HepG2 (cell line): ENCODE results near the gene C1GALT1C1. TPM values are rescaled to one million over a fixed set of nuclear protein-coding genes. Genes with fewer than 3 reads are reported as not detected.

ENCODE experiments used
- EP300 ChIP-seq, 3 experiments: sonication (generic) in 1 of 3; formaldehyde crosslinking in 1 of 3; IDR thresholded peaks; 2 replicates each; pipeline versions ENCODE4 v1.5.1 to v1.6.1; 2011 to 2020; ENCODE audit warnings: low read depth in 2 of 3, low read length in 2 of 3, borderline replicate concordance in 1 of 3, improper control_type of control experiment in 1 of 3, mild to moderate bottlenecking in 1 of 3, missing genetic modification reagents in 1 of 3, moderate library complexity in 1 of 3
- EZH2 ChIP-seq: conservative IDR thresholded peaks from 2 replicates; pipeline ENCODE4 v1.6.1; 2012; ENCODE audit warnings: mild to moderate bottlenecking, low read depth, low read length, moderate library complexity
- FOXK1 ChIP-seq: sonication (generic); formaldehyde crosslinking; IDR thresholded peaks from 2 replicates; pipeline ENCODE4 v1.4.0; 2020; ENCODE audit warnings: low read depth, missing genetic modification reagents, borderline replicate concordance
- ISX ChIP-seq: sonication (generic); formaldehyde crosslinking; conservative IDR thresholded peaks from 2 replicates; pipeline ENCODE4 v1.5.0; 2020; ENCODE audit warnings: missing genetic modification reagents
- KDM5B ChIP-seq: sonication (generic); formaldehyde crosslinking; IDR thresholded peaks from 2 replicates; pipeline ENCODE4 v1.4.0; 2020; ENCODE audit warnings: missing genetic modification reagents, mild to moderate bottlenecking, borderline replicate concordance
- NFYB ChIP-seq: sonication (generic); formaldehyde crosslinking; IDR thresholded peaks from 2 replicates; pipeline ENCODE4 v1.4.0; 2020; ENCODE audit warnings: missing genetic modification reagents
- PHF5A ChIP-seq: IDR thresholded peaks from one replicate; pipeline ENCODE4 v1.6.1; 2018; ENCODE audit warnings: low read depth, missing genetic modification reagents; ENCODE audit not compliant: unreplicated experiment
- POLR2AphosphoS5 ChIP-seq: IDR thresholded peaks from 2 replicates; pipeline ENCODE4 v1.6.1; 2012; ENCODE audit warnings: low read depth, low read length
- TGIF2 ChIP-seq: IDR thresholded peaks from 2 replicates; pipeline ENCODE4 v1.6.1; 2016; ENCODE audit warnings: control low read depth, missing compliant biosample characterization
- THAP11 ChIP-seq: IDR thresholded peaks from 2 replicates; pipeline ENCODE4 v1.6.1; 2016; ENCODE audit warnings: missing biosample characterization, missing genetic modification reagents
- U2AF2 ChIP-seq: fragments of 200-400 bp; formaldehyde crosslinking; IDR thresholded peaks from 2 replicates; pipeline ENCODE4 v1.6.1; 2017; ENCODE audit warnings: low read depth, mild to moderate bottlenecking, low read length
- ZEB1 ChIP-seq: IDR thresholded peaks from 2 replicates; pipeline ENCODE4 v1.6.1; 2012; ENCODE audit warnings: mild to moderate bottlenecking, low read depth, inconsistent platforms; ENCODE audit not compliant: insufficient replicate concordance
- ZNF205 ChIP-seq: IDR thresholded peaks from 2 replicates; pipeline ENCODE4 v1.6.1; 2018; ENCODE audit warnings: missing biosample characterization, missing genetic modification reagents
- ZNF350 ChIP-seq: sonication (generic); formaldehyde crosslinking; IDR thresholded peaks from 2 replicates; pipeline ENCODE4 v1.4.0; 2020; ENCODE audit warnings: mild to moderate bottlenecking, low read depth, missing genetic modification reagents, borderline replicate concordance
- ZNF501 ChIP-seq: sonication (generic); formaldehyde crosslinking; IDR thresholded peaks from 2 replicates; pipeline ENCODE4 v1.5.1; 2020; ENCODE audit warnings: mild to moderate bottlenecking, moderate library complexity, missing genetic modification reagents
- ZNF883 ChIP-seq: sonication (generic); formaldehyde crosslinking; IDR thresholded peaks from 2 replicates; pipeline ENCODE4 v1.5.1; 2020; ENCODE audit warnings: mild to moderate bottlenecking, missing genetic modification reagents; ENCODE audit errors: not compliant biosample characterization
- polyA plus RNA-seq, 8 experiments: library from polyadenylated mRNA; depleted of rRNA in 3 of 8; stranded (reverse) in 7 of 8; unstranded in 1 of 8; fragments of >200 nt; fragmentation: Illumina TruSeq in 4 of 8; extraction: Trizol in 4 of 8; gene quantifications; 2 replicates each; pipeline versions ENCODE4 v1.2.1 to v1.2.3, GENCODE V29; 2011 to 2016; ENCODE audit warnings: low read depth in 4 of 8, missing spikeins in 1 of 8, mixed read lengths in 1 of 8; ENCODE audit not compliant: insufficient read depth in 1 of 8
- total RNA-seq, 5 experiments: library from RNA; depleted of rRNA; stranded (reverse); fragments of >200 nt; fragmentation: Illumina TruSeq; extraction: Trizol; gene quantifications; 2 replicates each; pipeline ENCODE4 v1.2.3, GENCODE V29; 2016; ENCODE audit warnings: low read depth in 1 of 5
- TF ChIP-seq, protein P1 (sequence below): sonication (generic); formaldehyde crosslinking; IDR thresholded peaks from 2 replicates; pipeline ENCODE4 v1.4.0; 2020; ENCODE audit warnings: missing genetic modification reagents
- TF ChIP-seq, protein P2 (sequence below): sonication (generic); formaldehyde crosslinking; IDR thresholded peaks from 2 replicates; pipeline ENCODE4 v1.4.0; 2020; ENCODE audit warnings: missing genetic modification reagents
- TF ChIP-seq, protein P3 (sequence below): IDR thresholded peaks from 2 replicates; pipeline ENCODE4 v1.6.1; 2016
- TF ChIP-seq, protein P4 (sequence below): sonication (generic); formaldehyde crosslinking; IDR thresholded peaks from 2 replicates; pipeline ENCODE4 v1.9.0; 2021; ENCODE audit warnings: missing genetic modification reagents, borderline replicate concordance
- TF ChIP-seq, protein P5 (sequence below): sonication (generic); formaldehyde crosslinking; IDR thresholded peaks from 2 replicates; pipeline ENCODE4 v1.9.0; 2021; ENCODE audit warnings: missing genetic modification reagents, mild to moderate bottlenecking, borderline replicate concordance
- TF ChIP-seq, protein P6 (sequence below): IDR thresholded peaks from 2 replicates; pipeline ENCODE4 v1.6.1; 2018; ENCODE audit warnings: missing genetic modification reagents, mild to moderate bottlenecking, missing compliant biosample characterization

Gene C1GALT1C1
- total and polyA plus RNA-seq, 2 of the 13 experiments (the other 11 are each of a cell fraction or from before 2014, with no cell fraction given) = 26.3 to 31.9 TPM

DNA sequence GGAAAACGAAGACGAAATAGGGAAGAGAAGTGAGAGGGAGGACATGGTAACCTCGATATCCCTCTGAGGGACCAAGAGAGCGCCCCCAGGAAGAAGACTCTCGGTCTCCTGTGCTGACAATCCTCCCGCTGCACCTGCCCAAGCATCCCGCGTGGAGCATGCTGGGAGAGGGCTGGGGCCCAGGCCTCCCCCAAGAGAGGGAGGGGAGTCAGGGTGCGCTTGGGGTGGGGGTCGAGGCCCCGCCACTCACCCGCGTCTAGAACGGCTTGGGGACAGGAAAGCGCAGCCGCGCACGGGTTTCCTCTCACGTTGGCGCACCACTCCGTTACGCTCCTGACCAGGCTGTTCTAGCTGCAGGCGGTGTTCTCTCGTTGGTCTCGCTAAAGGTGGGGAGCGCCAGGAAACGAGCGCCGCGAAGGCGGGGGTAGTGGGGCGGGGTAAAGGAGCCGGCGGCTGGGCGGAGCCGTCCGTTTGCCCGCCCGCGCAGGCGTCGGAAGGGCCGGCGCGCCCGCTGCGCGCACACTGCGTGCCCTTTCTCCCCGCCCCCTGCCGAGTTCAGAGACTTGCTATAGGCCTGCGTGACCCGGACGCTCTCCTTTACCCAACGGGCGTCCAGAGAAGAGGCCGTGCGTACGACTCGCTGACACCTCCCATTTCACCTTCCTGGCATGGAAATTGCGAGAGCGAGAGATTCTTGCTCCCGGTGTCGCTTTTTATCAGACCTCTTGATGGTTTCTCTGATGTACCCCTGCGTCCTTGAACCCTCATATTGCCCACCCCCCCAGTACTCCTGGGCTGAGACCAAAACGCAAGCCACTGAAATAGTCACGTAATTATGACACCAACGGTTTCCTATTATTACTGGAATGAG lies at the start of gene C1GALT1C1 (continued):
- TF ChIP-seq EZH2 = no peak
- TF ChIP-seq ZNF350 (CRISPR knock-in tag) = no peak; the same call in 1 of the 2 replicates
- no peak for TF ChIP-seq TGIF2
- TF ChIP-seq FOXK1 = no peak
- TF ChIP-seq ZNF501 (CRISPR knock-in tag) = peak; percentile 38; the same call in 1 of the 2 replicates
- TF ChIP-seq, protein P1, sequence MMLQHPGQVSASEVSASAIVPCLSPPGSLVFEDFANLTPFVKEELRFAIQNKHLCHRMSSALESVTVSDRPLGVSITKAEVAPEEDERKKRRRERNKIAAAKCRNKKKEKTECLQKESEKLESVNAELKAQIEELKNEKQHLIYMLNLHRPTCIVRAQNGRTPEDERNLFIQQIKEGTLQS = no peak
- TF ChIP-seq, protein P2, sequence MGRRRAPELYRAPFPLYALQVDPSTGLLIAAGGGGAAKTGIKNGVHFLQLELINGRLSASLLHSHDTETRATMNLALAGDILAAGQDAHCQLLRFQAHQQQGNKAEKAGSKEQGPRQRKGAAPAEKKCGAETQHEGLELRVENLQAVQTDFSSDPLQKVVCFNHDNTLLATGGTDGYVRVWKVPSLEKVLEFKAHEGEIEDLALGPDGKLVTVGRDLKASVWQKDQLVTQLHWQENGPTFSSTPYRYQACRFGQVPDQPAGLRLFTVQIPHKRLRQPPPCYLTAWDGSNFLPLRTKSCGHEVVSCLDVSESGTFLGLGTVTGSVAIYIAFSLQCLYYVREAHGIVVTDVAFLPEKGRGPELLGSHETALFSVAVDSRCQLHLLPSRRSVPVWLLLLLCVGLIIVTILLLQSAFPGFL (CRISPR knock-in tag) = no peak
- no peak for TF ChIP-seq ZNF205 (CRISPR knock-in tag)
- no peak for TF ChIP-seq ZEB1
- TF ChIP-seq, protein P3, sequence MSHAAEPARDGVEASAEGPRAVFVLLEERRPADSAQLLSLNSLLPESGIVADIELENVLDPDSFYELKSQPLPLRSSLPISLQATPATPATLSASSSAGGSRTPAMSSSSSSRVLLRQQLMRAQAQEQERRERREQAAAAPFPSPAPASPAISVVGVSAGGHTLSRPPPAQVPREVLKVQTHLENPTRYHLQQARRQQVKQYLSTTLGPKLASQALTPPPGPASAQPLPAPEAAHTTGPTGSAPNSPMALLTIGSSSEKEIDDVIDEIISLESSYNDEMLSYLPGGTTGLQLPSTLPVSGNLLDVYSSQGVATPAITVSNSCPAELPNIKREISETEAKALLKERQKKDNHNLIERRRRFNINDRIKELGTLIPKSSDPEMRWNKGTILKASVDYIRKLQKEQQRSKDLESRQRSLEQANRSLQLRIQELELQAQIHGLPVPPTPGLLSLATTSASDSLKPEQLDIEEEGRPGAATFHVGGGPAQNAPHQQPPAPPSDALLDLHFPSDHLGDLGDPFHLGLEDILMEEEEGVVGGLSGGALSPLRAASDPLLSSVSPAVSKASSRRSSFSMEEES (CRISPR knock-in tag) = no peak
- TF ChIP-seq PHF5A (CRISPR knock-in tag) = no peak
- peak; percentile 50 for TF ChIP-seq ZNF883 (CRISPR knock-in tag)
- peak; percentile 79 for TF ChIP-seq POLR2AphosphoS5
- no peak for TF ChIP-seq ISX (CRISPR knock-in tag)
- TF ChIP-seq NFYB (CRISPR knock-in tag) = peak; percentile 79
- TF ChIP-seq, protein P4, sequence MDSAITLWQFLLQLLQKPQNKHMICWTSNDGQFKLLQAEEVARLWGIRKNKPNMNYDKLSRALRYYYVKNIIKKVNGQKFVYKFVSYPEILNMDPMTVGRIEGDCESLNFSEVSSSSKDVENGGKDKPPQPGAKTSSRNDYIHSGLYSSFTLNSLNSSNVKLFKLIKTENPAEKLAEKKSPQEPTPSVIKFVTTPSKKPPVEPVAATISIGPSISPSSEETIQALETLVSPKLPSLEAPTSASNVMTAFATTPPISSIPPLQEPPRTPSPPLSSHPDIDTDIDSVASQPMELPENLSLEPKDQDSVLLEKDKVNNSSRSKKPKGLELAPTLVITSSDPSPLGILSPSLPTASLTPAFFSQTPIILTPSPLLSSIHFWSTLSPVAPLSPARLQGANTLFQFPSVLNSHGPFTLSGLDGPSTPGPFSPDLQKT = no peak
- TF ChIP-seq, protein P5, sequence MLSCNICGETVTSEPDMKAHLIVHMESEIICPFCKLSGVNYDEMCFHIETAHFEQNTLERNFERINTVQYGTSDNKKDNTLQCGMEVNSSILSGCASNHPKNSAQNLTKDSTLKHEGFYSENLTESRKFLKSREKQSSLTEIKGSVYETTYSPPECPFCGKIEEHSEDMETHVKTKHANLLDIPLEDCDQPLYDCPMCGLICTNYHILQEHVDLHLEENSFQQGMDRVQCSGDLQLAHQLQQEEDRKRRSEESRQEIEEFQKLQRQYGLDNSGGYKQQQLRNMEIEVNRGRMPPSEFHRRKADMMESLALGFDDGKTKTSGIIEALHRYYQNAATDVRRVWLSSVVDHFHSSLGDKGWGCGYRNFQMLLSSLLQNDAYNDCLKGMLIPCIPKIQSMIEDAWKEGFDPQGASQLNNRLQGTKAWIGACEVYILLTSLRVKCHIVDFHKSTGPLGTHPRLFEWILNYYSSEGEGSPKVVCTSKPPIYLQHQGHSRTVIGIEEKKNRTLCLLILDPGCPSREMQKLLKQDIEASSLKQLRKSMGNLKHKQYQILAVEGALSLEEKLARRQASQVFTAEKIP = no peak
- peak; percentile 73 for TF ChIP-seq THAP11
- TF ChIP-seq EP300 (IDR thresholded peaks at IDR 0.05; ENCODE audit: low read depth in 2 of 2, low read length in 2 of 2) = no peak
- TF ChIP-seq EP300 (CRISPR knock-in tag; IDR thresholded peaks at IDR 0.05; ENCODE audit: borderline replicate concordance) = no peak
- TF ChIP-seq, protein P6, sequence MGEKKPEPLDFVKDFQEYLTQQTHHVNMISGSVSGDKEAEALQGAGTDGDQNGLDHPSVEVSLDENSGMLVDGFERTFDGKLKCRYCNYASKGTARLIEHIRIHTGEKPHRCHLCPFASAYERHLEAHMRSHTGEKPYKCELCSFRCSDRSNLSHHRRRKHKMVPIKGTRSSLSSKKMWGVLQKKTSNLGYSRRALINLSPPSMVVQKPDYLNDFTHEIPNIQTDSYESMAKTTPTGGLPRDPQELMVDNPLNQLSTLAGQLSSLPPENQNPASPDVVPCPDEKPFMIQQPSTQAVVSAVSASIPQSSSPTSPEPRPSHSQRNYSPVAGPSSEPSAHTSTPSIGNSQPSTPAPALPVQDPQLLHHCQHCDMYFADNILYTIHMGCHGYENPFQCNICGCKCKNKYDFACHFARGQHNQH (CRISPR knock-in tag) = no peak
- TF ChIP-seq U2AF2 = no peak
- TF ChIP-seq KDM5B = peak; percentile 22; the same call in 1 of the 2 replicates
